IPS-18c (cell line): Measurements from ENCODE around the gene TRAF3IP3.

Experiments used
- H3K4me3 ChIP-seq: 2 replicates; pipeline ENCODE4 v1.7.0; 2013; ENCODE audit warnings: low read depth, mild to moderate bottlenecking, low read length, moderate library complexity; ENCODE audit not compliant: insufficient read depth
- H3K9me3 ChIP-seq: one replicate; pipeline ENCODE4 v1.6.1; 2013; ENCODE audit warnings: mild to moderate bottlenecking, low read length, moderate library complexity; ENCODE audit not compliant: control insufficient read depth, insufficient read depth

The TRAF3IP3 gene

GRCh38 chr1:209729436-209729835 is 26.4 kb upstream of the TRAF3IP3 start:
- no peak overlapping the region for H3K4me3 ChIP-seq
- peaks cover 2% of the 10 kb centered on the region for H3K9me3 ChIP-seq

GRCh38 chr1:209732725-209733124 is 23.1 kb upstream of the TRAF3IP3 start:
- peaks cover 4% of the 10 kb centered on the region for H3K9me3 ChIP-seq
- no peak overlapping the region for H3K4me3 ChIP-seq

GRCh38 chr1:209733409-209734192 is 22.3 kb upstream of the TRAF3IP3 start:
- H3K4me3 ChIP-seq = no peak overlapping the region
- peaks cover 4% of the 10 kb centered on the region for H3K9me3 ChIP-seq

GRCh38 chr1:209736490-209737117 is 19.2 kb upstream of the TRAF3IP3 start:
- H3K9me3 ChIP-seq = peaks cover 4% of the 10 kb centered on the region
- no peak overlapping the region for H3K4me3 ChIP-seq

- Histone ChIP-seq H3K4me3 (no peak overlapping the region), H3K9me3 (peaks cover 4% of the 10 kb centered on the region)
Measured at GRCh38 chr1:209737118-209737505, 18.7 kb upstream of the TRAF3IP3 start.

GRCh38 chr1:209738270-209738669 is 17.6 kb upstream of the TRAF3IP3 start:
- peaks cover 6% of the 10 kb centered on the region for H3K9me3 ChIP-seq
- H3K4me3 ChIP-seq = no peak overlapping the region

- Histone ChIP-seq H3K4me3 (no peak overlapping the region), H3K9me3 (peaks cover 5% of the 10 kb centered on the region)
Measured at GRCh38 chr1:209741193-209741592, 14.7 kb upstream of the TRAF3IP3 start.

- H3K9me3 ChIP-seq = peaks cover 4% of the 10 kb centered on the region
- H3K4me3 ChIP-seq = no peak overlapping the region
Measured at GRCh38 chr1:209741889-209742288, 14.0 kb upstream of the TRAF3IP3 start.

- Histone ChIP-seq H3K9me3 (peaks cover 4% of the 10 kb centered on the region), H3K4me3 (no peak overlapping the region)
Measured at GRCh38 chr1:209742409-209743144, 13.3 kb upstream of the TRAF3IP3 start.

- Histone ChIP-seq H3K9me3 (peaks cover 4% of the 10 kb centered on the region), H3K4me3 (no peak overlapping the region)
Measured at GRCh38 chr1:209743145-209743482, 12.7 kb upstream of the TRAF3IP3 start.

GRCh38 chr1:209746451-209747165 is 9.2 kb upstream of the TRAF3IP3 start:
- Histone ChIP-seq H3K9me3 (peaks cover 4% of the 10 kb centered on the region), H3K4me3 (no peak overlapping the region)

- peaks cover under 1% of the 10 kb centered on the region for H3K9me3 ChIP-seq
- H3K4me3 ChIP-seq = peak overlapping the region; percentile 31; the same call in 1 of the 2 replicates
Measured at GRCh38 chr1:209747580-209748262, 8.1 kb upstream of the TRAF3IP3 start.

- Histone ChIP-seq H3K9me3 (no peaks in the 10 kb centered on the region), H3K4me3 (no peak overlapping the region)
Measured at GRCh38 chr1:209748620-209749019, 7.2 kb upstream of the TRAF3IP3 start.

GRCh38 chr1:209749205-209749604 is 6.6 kb upstream of the TRAF3IP3 start:
- H3K4me3 ChIP-seq = no peak overlapping the region
- no peaks in the 10 kb centered on the region for H3K9me3 ChIP-seq

- no peak overlapping the region for H3K4me3 ChIP-seq
- no peaks in the 10 kb centered on the region for H3K9me3 ChIP-seq
Measured at GRCh38 chr1:209749670-209750323, 6.1 kb upstream of the TRAF3IP3 start.

- Histone ChIP-seq H3K4me3 (no peak overlapping the region), H3K9me3 (no peaks in the 10 kb centered on the region)
Measured at GRCh38 chr1:209751627-209752231, 4.1 kb upstream of the TRAF3IP3 start.
